ENCODE data around the gene CENPK.

The CENPK gene

DNA sequence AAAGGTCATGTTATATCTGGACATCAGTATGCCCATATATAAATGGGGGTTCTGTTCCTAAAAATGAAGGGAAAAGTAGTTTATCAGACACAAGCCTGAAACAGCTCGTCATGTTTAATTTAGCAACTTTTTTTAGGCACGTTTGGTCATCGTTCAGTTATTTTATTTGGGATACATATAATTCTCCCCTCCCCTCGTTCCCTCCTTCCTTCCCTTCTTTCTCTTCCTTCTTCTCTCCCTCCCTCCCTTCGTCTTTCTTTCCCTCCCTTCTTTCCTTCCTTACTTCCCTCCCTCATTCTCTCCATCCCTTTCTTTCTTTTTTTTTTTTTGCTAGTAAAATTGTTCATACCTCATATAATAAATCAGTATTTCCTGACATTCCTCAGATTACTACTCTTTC lies 3.5 kb upstream of the CENPK start:
- TF ChIP-seq, protein P1, sequence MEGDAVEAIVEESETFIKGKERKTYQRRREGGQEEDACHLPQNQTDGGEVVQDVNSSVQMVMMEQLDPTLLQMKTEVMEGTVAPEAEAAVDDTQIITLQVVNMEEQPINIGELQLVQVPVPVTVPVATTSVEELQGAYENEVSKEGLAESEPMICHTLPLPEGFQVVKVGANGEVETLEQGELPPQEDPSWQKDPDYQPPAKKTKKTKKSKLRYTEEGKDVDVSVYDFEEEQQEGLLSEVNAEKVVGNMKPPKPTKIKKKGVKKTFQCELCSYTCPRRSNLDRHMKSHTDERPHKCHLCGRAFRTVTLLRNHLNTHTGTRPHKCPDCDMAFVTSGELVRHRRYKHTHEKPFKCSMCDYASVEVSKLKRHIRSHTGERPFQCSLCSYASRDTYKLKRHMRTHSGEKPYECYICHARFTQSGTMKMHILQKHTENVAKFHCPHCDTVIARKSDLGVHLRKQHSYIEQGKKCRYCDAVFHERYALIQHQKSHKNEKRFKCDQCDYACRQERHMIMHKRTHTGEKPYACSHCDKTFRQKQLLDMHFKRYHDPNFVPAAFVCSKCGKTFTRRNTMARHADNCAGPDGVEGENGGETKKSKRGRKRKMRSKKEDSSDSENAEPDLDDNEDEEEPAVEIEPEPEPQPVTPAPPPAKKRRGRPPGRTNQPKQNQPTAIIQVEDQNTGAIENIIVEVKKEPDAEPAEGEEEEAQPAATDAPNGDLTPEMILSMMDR (IDR thresholded peaks at IDR 0.05; ENCODE audit: low read depth, low read length): no peak
- DNase-seq (ENCODE audit: extremely low read depth, low read depth): no peak

DNA sequence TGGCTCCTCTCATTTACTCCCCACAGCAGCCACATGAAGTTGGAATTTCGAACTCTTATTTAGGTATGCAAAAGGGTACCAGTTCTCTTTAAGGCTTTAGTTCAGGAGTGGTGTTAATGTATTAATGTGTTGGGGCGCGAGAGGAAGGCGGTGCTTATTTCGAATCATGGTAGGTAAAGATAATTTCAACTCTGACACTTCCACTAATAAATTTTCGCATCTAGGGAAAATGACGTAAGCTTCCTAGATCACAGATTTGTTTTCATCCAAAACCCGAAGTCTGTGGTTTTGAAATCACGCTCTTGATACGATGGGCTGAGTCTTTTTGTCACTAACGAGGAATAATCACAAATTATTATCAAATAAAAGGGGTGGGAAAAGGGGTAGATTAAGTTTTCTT lies 809 bp upstream of the CENPK start:
- TF ChIP-seq, protein P1 (IDR thresholded peaks at IDR 0.05; ENCODE audit: low read depth, low read length): no peak
- DNase-seq (ENCODE audit: extremely low read depth, low read depth): no peak

DNA sequence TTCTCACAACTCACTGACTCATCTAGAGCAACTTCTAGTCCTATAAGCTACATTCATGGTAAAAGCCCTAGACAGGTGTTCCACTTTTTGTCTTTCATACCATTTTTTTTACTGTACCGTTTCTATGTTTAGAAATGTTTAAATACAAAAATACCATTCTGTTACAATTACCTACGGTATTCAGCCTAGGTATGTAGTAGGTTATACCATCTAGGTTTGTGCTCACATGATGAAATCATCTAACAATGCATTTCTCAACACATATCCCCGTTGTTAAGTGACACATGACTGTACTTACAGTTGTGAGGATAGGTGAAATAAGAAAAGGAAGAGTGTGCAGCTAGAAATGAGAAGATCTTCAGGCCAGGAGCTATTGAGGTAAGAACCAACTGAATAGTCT lies 6.2 kb downstream of the CENPK start:
- DNase-seq (ENCODE audit: extremely low read depth, low read depth): no peak
- TF ChIP-seq, protein P1 (IDR thresholded peaks at IDR 0.05; ENCODE audit: low read depth, low read length): no peak

DNA sequence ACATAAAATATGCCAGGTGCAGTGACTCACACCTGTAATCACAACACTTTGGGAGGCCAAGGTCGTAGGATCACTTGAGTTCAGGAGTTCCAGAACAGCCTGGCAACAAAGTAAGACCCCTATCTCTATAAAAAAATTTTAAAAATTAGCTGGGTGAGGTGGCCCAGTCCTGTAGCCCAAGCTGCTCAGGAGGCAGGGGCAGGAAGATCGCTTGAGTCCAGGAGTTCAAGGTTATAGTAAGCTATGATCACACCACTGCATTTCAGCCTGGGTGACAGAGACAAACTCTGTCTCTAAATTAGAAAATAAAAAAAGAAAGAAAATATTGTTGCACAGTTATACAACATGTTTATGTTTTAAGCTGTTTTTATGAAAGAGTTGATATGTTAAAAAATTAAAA lies 6.8 kb downstream of the CENPK start:
- DNase-seq (ENCODE audit: extremely low read depth, low read depth): no peak
- TF ChIP-seq, protein P1 (IDR thresholded peaks at IDR 0.05; ENCODE audit: low read depth, low read length): no peak

DNA sequence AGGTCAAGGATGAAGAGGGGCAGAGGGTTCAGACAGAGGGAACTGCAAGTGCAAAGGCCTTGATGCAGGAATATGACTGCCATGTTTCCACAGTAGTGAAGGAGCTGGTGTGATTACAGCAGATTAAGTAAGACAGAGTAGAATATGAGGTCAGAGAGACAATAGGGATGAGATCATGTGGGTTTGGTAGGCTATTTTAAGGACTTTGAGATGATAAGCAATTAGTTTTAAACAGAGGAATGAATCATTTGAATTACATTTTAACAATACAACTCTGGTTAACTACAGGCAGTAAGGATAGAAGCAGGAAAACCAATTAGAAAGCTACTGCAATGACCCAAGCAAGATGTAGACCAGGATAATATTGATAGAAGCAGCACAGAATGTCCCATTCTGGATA lies 7.7 kb downstream of the CENPK start:
- TF ChIP-seq, protein P1 (IDR thresholded peaks at IDR 0.05; ENCODE audit: low read depth, low read length): no peak
- DNase-seq (ENCODE audit: extremely low read depth, low read depth): no peak

DNA sequence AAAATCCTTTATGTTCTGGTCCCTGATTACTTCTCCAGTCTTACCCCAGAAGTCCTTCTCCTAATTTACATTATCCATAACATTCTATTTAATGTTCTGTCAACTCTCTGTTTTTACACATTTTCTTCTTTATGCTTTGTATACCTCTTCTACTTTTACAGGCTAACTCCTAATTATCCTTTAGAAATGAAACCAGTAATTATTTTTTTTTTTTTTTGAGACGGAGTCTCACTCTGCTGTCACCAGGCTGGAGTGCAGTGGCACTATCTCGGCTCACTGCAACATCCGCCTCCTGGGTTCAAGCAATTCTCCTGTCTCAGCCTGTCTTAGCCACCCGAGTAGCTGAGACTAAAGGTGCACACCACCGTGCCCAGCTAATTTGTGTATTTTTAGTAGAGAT lies 9.0 kb downstream of the CENPK start:
- TF ChIP-seq, protein P1 (IDR thresholded peaks at IDR 0.05; ENCODE audit: low read depth, low read length): no peak
- no peak for DNase-seq (ENCODE audit: extremely low read depth, low read depth)

DNA sequence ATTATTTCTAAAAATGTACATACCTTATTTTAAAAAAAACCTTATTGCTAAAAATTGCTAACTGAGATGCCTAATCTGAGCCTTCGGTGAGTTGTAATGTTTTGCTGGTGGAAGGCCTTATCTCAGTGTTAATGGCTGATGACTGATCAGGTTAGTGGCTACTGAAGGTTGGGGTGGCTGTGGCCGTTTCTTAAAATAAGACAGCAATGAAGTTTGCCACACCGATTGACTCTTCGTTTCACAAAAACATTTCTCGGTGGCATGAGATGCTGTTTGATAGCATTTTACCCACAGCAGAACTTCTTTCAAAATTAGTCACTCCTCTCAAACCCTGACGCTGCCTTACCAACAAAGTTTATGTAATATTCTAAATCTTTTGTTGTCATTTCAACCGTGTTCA lies 14.7 kb downstream of the CENPK start:
- TF ChIP-seq, protein P1 (IDR thresholded peaks at IDR 0.05; ENCODE audit: low read depth, low read length): no peak
- no peak for DNase-seq (ENCODE audit: extremely low read depth, low read depth)

All from AG09319 (cell line).